NCI-H82 treated with DMSO at 0.1 percent for 48 hours (cell line): ENCODE results near the gene METAP2.

Source experiments
- DNase-seq: peaks from one replicate; lab custom pipeline; 2025; ENCODE audit not compliant: unreplicated experiment; lab: John Stamatoyannopoulos, UW

METAP2 gene

DNA sequence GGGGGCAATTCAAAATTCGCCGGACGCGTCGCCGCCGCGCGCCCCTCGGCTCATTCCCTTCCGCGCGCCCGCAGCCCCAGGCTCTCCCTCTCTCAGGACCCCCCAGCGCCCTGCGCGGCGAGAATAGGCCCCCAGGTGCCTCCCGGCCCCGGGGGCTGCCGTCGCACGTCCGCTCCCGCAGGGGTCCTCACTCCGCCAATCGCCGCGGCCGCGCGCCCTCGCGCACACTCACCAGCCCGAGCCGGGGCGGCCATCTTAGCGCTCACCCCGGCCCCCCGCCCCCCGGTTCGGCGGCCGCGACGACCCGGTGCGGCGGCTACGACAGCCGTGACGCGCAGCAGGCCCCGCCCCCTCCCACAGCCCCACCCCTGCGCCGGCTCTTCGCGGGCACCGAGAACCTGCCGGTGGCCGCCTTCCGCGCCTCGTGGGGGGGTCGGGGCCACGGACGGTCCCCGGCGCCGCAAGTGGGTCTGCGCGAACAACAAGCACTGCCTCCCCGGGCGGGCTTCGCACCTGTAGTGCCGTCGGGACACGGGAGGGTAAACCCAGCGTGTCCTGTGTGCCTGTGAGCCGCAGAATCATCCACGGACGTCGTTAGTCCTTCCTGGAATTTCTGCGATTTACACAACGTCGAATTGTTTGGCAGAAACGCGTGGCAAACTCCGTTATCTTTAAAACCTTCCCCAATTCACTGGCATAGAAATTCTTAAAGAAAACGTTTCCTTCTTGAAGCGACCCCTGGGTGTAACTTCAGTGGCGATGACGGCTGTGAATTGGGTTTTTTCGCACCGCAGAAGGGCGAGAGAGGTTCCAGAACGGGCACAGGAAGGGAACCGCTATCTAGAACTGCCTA, 74.8 kb downstream of the METAP2 start:
- no peak for DNase-seq

DNA sequence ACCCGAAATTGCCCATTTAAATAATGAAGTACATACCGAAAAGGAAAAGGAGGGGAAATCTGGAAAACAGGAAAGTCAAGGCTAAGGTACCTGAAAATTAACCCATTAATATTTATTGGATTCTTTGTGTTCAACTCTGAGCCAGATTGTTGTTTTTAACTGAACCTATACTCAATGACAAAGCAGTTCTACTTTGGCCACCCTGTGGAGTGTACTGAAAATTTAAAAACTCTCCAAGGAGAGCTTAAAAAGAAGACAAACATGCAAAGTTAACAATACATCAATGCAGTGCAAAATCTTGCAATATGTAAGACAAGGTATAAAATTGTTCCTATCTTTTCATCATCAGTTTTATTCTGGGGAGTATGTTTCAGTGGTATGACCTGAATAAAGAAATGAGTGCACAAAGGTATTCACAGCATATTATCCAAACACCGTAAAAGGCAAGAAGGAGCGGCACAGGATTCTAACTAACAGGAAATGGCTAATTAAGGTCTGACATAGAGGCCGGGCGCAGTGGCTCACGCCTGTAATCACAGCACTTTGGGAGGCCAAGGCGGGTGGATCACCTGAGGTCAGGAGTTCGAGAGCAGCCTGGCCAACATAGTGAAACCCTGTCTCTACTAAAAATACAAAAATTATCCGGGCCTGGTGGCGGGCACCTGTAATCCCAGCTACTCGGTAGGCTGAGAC, 75.6 kb downstream of the METAP2 start:
- DNase-seq = no peak

GRCh38 chr12:95551305-95551704, 77.4 kb downstream of the METAP2 start, which contains the start of gene USP44:
TSS of gene USP44 (minus strand) at chr12:95551476. CDS start at chr12:95534256, 17,220 bp downstream.
- no peak for DNase-seq

DNA sequence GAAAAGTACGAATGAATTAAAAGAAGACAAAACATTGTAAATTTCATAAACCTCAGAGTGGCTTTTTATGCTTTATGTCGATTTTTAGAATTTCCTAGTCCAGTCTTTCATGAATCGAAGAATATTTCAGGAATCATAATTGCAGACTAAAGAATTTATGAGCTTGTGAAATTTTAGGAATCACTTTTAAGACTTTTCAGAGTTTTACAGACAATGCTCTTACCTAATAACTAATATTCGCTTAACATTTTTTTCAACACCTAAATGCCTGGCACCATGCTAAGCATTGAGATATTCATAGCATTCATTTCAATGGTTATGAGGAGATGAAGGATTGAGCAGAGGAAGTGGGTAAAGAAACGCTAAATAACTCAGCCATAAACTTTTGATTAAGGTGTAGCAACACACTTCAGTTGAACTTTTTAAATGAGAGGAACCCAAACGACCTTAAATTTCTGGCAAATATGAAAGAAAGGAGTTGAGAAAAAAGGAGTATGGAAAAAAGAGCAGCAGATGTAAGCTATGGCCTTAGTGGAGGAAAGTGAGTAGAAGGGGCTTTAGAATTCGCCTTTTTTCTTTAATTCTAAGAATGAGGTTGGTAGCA, 78.1 kb downstream of the METAP2 start:
- DNase-seq = no peak

- DNase-seq = no peak
These were observed 79.4 kb downstream of the METAP2 start for GRCh38 chr12:95553197-95553943.

DNA sequence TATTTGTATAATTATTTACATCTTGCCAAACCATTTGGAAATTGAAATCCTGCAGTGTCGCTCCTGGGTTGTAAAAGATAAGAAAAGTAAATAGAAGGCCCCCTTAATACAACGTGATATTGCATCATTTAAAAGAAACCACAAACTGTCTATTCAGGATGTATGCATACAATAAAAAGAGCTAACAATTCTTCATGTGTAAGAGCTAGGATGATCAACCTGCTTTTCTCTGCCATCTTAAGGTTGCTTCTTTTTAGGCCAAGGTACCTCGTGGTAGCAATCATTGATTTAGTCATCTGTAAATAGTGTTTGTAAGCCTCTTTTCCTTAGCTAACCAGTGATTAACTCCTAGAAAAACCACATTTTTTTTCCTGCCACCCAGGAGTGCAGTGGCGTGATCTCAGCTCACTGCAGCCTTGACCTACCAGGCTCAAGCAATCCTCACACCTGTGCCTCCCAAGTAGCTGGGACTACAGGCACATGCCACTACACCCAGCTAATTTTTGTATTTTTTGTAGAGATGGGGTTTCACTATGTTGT, 80.7 kb downstream of the METAP2 start:
- no peak for DNase-seq

GRCh38 chr12:95557625-95558024, 83.7 kb downstream of the METAP2 start:
- no peak for DNase-seq
